Posterior cingulate gyrus (tissue), 11 donors: ENCODE results near the gene GPSM1.
"Not testable (repeated sequence)": the region's sequence is repeated elsewhere in the genome, so short reads cannot be mapped to it uniquely, and the experiment has no call there.

ENCODE experiments used
- DNase-seq, 10 donors: peaks; one replicate each; pipeline versions ENCODE4 v3.0.0 to v3.0.0-alpha.2; 2020 to 2021; ENCODE audit warnings: mixed read lengths in 3 of 10
- intact Hi-C: fragments of 100-400 bp; cut with DNase I; formaldehyde crosslinking; loops from one replicate; pipeline ENCODE4 v1.15.1; 2023

Gene GPSM1

GRCh38 chr9:136340356-136341041 lies 13.2 kb downstream of the GPSM1 start:
- intact Hi-C loops = no loop called here
- no peak for DNase-seq

- DNase-seq = no peak
- intact Hi-C loops = no loop called here
These were observed 13.8 kb downstream of the GPSM1 start for GRCh38 chr9:136341042-136341655.

- DNase-seq = no peak
- intact Hi-C loops = no loop called here
These were observed 14.4 kb downstream of the GPSM1 start for GRCh38 chr9:136341769-136342168.

GRCh38 chr9:136342181-136343120 lies 15.1 kb downstream of the GPSM1 start:
- DNase-seq = peak; percentile 49 to 95 (median 68)
- intact Hi-C loops = no loop called here

GRCh38 chr9:136343121-136343883 lies 16.0 kb downstream of the GPSM1 start:
- no peak for DNase-seq
- intact Hi-C loops = no loop called here

- DNase-seq = no peak
- intact Hi-C loops = no loop called here
These were observed 16.5 kb downstream of the GPSM1 start for GRCh38 chr9:136343884-136344269.

GRCh38 chr9:136344544-136345280 lies 17.4 kb downstream of the GPSM1 start:
- DNase-seq = no peak
- intact Hi-C loops = no loop called here

GRCh38 chr9:136345281-136346156 lies 18.2 kb downstream of the GPSM1 start:
- intact Hi-C loops = no loop called here
- DNase-seq = peak; percentile 67 to 98 (median 82)

- intact Hi-C loops = no loop called here
- DNase-seq = no peak
These were observed 18.8 kb downstream of the GPSM1 start for GRCh38 chr9:136346157-136346481.

- intact Hi-C loops = no loop called here
- no peak for DNase-seq
These were observed 19.7 kb downstream of the GPSM1 start for GRCh38 chr9:136346927-136347465.

GRCh38 chr9:136347472-136348256 lies 20.3 kb downstream of the GPSM1 start:
- intact Hi-C loops = no loop called here
- DNase-seq = no peak

- intact Hi-C loops = no loop called here
These were observed 21.4 kb downstream of the GPSM1 start for GRCh38 chr9:136348691-136349090.

GRCh38 chr9:136349546-136349945 lies 22.2 kb downstream of the GPSM1 start:
- no peak for DNase-seq
- intact Hi-C loops = no loop called here

More at GRCh38 chr9:136348691-136349090, 21.4 kb downstream of the GPSM1 start:
- DNase-seq = no peak

GRCh38 chr9:136351252-136351800 lies 24.0 kb downstream of the GPSM1 start:
- no peak for DNase-seq
- intact Hi-C loops = no loop called here

GRCh38 chr9:136351868-136352267 lies 24.5 kb downstream of the GPSM1 start:
- DNase-seq, intact Hi-C loops: not testable (repeated sequence)

GRCh38 chr9:136352682-136353081 lies 25.3 kb downstream of the GPSM1 start:
- no peak for DNase-seq

GRCh38 chr9:136353088-136353487 lies 25.7 kb downstream of the GPSM1 start:
- intact Hi-C loops = no loop called here

More at GRCh38 chr9:136352682-136353081, 25.3 kb downstream of the GPSM1 start:
- intact Hi-C loops = no loop called here

More at GRCh38 chr9:136353088-136353487, 25.7 kb downstream of the GPSM1 start:
- DNase-seq = no peak
